HepG2 (cell line): Measurements from ENCODE around the gene CCL7. TPM values are rescaled to one million over a fixed set of nuclear protein-coding genes. Genes with fewer than 3 reads are reported as not detected.

ENCODE experiments used
- ATAC-seq: fragments of 200-7000 bp; cut with Tn5 transposase; 3 replicates; pipeline ENCODE4 v1.9.1; 2020; ENCODE audit warnings: mild to moderate bottlenecking, moderate library complexity
- BruUV-seq: library from RNA; stranded (reverse); fragments of 400-500 nt; replicated peaks from 2 replicates; lab custom pipeline; 2021; lab: Mats Ljungman, UMichigan
- CTCF ChIA-PET: fragments of 300-600 bp; formaldehyde crosslinking; extraction: SDS; loops from one replicate; lab custom pipeline; 2021; ENCODE audit warnings: low total read pairs, inconsistent platforms, low intra/inter-chr PET ratio; lab: Yijun Ruan, JAX
- POLR2A ChIA-PET: fragments of 350-600 bp; sonication (Branson Sonifier 250); formaldehyde crosslinking; loops from one replicate; lab custom pipeline; 2020; ENCODE audit warnings: antibody characterized with exemption, inconsistent platforms; lab: Yijun Ruan, JAX
- DNase-seq: peaks from one replicate; pipeline ENCODE4 v3.0.0-alpha.2; 2015; ENCODE audit warnings: low spot score
- FAIRE-seq: peaks from 3 replicates; lab custom pipeline; 2011; peaks lifted over from hg19 to GRCh38; lab: Jason Lieb, UNC
- H2AFZ ChIP-seq: one replicate; pipeline ENCODE4 v1.6.1; 2011; ENCODE audit warnings: low read length, inconsistent platforms
- H3K27ac ChIP-seq: fragments of 300-600 bp; 3 replicates; pipeline ENCODE4 v1.8.0; 2011; ENCODE audit warnings: mixed run types, mild to moderate bottlenecking, mixed read lengths, low read length, inconsistent platforms; ENCODE audit not compliant: insufficient read depth; ENCODE audit errors: extremely low read length
- H3K27me3 ChIP-seq, 2 experiments: fragments of 200-600 bp in 1 of 2; 2 replicates in 1 of 2; 3 replicates in 1 of 2; pipeline versions ENCODE4 v1.6.0 to v1.8.0; 2011; ENCODE audit warnings: low read length in 2 of 2, mild to moderate bottlenecking in 2 of 2, moderate library complexity in 2 of 2, inconsistent platforms in 1 of 2; ENCODE audit not compliant: insufficient read depth in 2 of 2, control insufficient read depth in 1 of 2
- H3K36me3 ChIP-seq, 2 experiments: fragments of 200-600 bp in 1 of 2; replicated peaks in 1 of 2; 2 replicates in 1 of 2; 3 replicates in 1 of 2; pipeline versions ENCODE4 v1.5.1 to v1.8.0; 2011; ENCODE audit warnings: low read length in 2 of 2, inconsistent platforms in 1 of 2; ENCODE audit not compliant: insufficient read depth in 2 of 2, control insufficient read depth in 1 of 2
- H3K4me1 ChIP-seq: 2 replicates; pipeline ENCODE4 v1.5.1; 2012; ENCODE audit warnings: low read length, inconsistent platforms; ENCODE audit not compliant: insufficient read depth
- H3K4me2 ChIP-seq: 2 replicates; pipeline ENCODE4 v1.6.0; 2011; ENCODE audit warnings: low read depth, low read length, inconsistent platforms
- H3K4me3 ChIP-seq, 3 experiments: fragments of 200-600 bp in 1 of 3; sonication (generic), shearing (Covaris generic) in 1 of 3; replicated peaks in 1 of 3; 2 replicates each; pipeline ENCODE4 v1.5.1; 2011 to 2016; ENCODE audit warnings: low read length in 3 of 3, inconsistent platforms in 2 of 3, low read depth in 2 of 3, mild to moderate bottlenecking in 2 of 3, control low read depth in 1 of 3, mixed read lengths in 1 of 3; ENCODE audit not compliant: insufficient read depth in 1 of 3
- H3K79me2 ChIP-seq: one replicate; pipeline ENCODE4 v1.6.1; 2011; ENCODE audit warnings: low read length, inconsistent platforms; ENCODE audit not compliant: insufficient read depth
- H3K9ac ChIP-seq: 2 replicates; pipeline ENCODE4 v1.6.0; 2011; ENCODE audit warnings: mild to moderate bottlenecking, low read depth, low read length, inconsistent platforms; ENCODE audit not compliant: insufficient read depth
- H3K9me3 ChIP-seq: 2 replicates; pipeline ENCODE4 v1.5.1; 2012; ENCODE audit warnings: mild to moderate bottlenecking, low read length
- H4K20me1 ChIP-seq: 2 replicates; pipeline ENCODE4 v1.6.0; 2011; ENCODE audit warnings: inconsistent platforms, mild to moderate bottlenecking, low read length, moderate library complexity; ENCODE audit not compliant: insufficient read depth
- CCDC6 ChIP-seq: sonication (generic); formaldehyde crosslinking; IDR thresholded peaks from 2 replicates; pipeline ENCODE4 v1.8.1; 2022; ENCODE audit warnings: mild to moderate bottlenecking, missing genetic modification reagents, moderate library complexity
- ETS1 ChIP-seq: sonication (generic); formaldehyde crosslinking; IDR thresholded peaks from 2 replicates; pipeline ENCODE4 v1.4.0; 2020; ENCODE audit warnings: missing genetic modification reagents
- NKX3-1 ChIP-seq: sonication (generic); formaldehyde crosslinking; IDR thresholded peaks from 2 replicates; pipeline ENCODE4 v1.5.0; 2020; ENCODE audit warnings: missing genetic modification reagents
- SRSF9 ChIP-seq: fragments of 200-400 bp; formaldehyde crosslinking; IDR thresholded peaks from 2 replicates; pipeline ENCODE4 v1.6.1; 2018; ENCODE audit warnings: borderline replicate concordance, mild to moderate bottlenecking, low read depth, low read length; ENCODE audit not compliant: insufficient read depth, poor library complexity, severe bottlenecking
- TBL1XR1 ChIP-seq: fragments of 150-350 bp; IDR thresholded peaks from 2 replicates; pipeline ENCODE4 v1.6.1; 2014; ENCODE audit warnings: borderline replicate concordance, low read length; ENCODE audit not compliant: partially characterized antibody
- TBX2 ChIP-seq: sonication (generic); formaldehyde crosslinking; IDR thresholded peaks from 2 replicates; pipeline ENCODE4 v1.5.0; 2020; ENCODE audit warnings: missing genetic modification reagents, mild to moderate bottlenecking, borderline replicate concordance
- THYN1 ChIP-seq: sonication (generic); formaldehyde crosslinking; IDR thresholded peaks from 2 replicates; pipeline ENCODE4 v1.8.1; 2023; ENCODE audit warnings: low read depth, mild to moderate bottlenecking, moderate library complexity, missing genetic modification reagents, borderline replicate concordance
- TOE1 ChIP-seq: sonication (generic); formaldehyde crosslinking; IDR thresholded peaks from 2 replicates; pipeline ENCODE4 v1.4.0; 2020; ENCODE audit warnings: mild to moderate bottlenecking, missing genetic modification reagents
- ZBTB1 ChIP-seq: sonication (generic); formaldehyde crosslinking; IDR thresholded peaks from 2 replicates; pipeline ENCODE4 v1.4.0; 2020; ENCODE audit warnings: missing genetic modification reagents, borderline replicate concordance
- ZFYVE20 ChIP-seq: sonication (generic); formaldehyde crosslinking; IDR thresholded peaks from 2 replicates; pipeline ENCODE4 v1.8.0; 2023; ENCODE audit warnings: low read depth, mild to moderate bottlenecking, moderate library complexity, missing genetic modification reagents, borderline replicate concordance
- ZNF451 ChIP-seq: sonication (generic); formaldehyde crosslinking; IDR thresholded peaks from 2 replicates; pipeline ENCODE4 v1.5.0; 2020; ENCODE audit warnings: mild to moderate bottlenecking, missing genetic modification reagents
- ZSCAN12 ChIP-seq: sonication (generic); formaldehyde crosslinking; IDR thresholded peaks from 2 replicates; pipeline ENCODE4 v1.9.0; 2021; ENCODE audit warnings: mild to moderate bottlenecking, missing genetic modification reagents
- ZSCAN25 ChIP-seq: sonication (generic); formaldehyde crosslinking; IDR thresholded peaks from 2 replicates; pipeline ENCODE4 v1.8.0; 2022; ENCODE audit warnings: mild to moderate bottlenecking, missing genetic modification reagents
- WGBS: methylation state at CpG from one replicate; pipeline ENCODE4 v1.1.6; 2017; ENCODE audit warnings: low lambda C conversion rate; 5-methylcytosine and 5-hydroxymethylcytosine counted together
- in situ Hi-C: cut with HindIII; loops from 2 replicates; pipeline ENCODE4 v1.10.0; 2017; ENCODE audit warnings: low pct_unique_long_range_greater_than_20kb; ENCODE audit not compliant: extremely low pct_ligation_motif_present
- intact Hi-C: fragments of 100-400 bp; cut with micrococcal nuclease; formaldehyde crosslinking; loops from one replicate; pipeline ENCODE4 v1.10.0; 2022; ENCODE audit not compliant: unreplicated experiment
- polyA plus RNA-seq, 8 experiments: library from polyadenylated mRNA; depleted of rRNA in 3 of 8; stranded (reverse) in 7 of 8; unstranded in 1 of 8; fragments of >200 nt; fragmentation: Illumina TruSeq in 4 of 8; extraction: Trizol in 4 of 8; gene quantifications; 2 replicates each; pipeline versions ENCODE4 v1.2.1 to v1.2.3, GENCODE V29; 2011 to 2016; ENCODE audit warnings: low read depth in 4 of 8, missing spikeins in 1 of 8, mixed read lengths in 1 of 8; ENCODE audit not compliant: insufficient read depth in 1 of 8
- total RNA-seq, 5 experiments: library from RNA; depleted of rRNA; stranded (reverse); fragments of >200 nt; fragmentation: Illumina TruSeq; extraction: Trizol; gene quantifications; 2 replicates each; pipeline ENCODE4 v1.2.3, GENCODE V29; 2016; ENCODE audit warnings: low read depth in 1 of 5
- TF ChIP-seq, protein P1 (sequence below): IDR thresholded peaks from 2 replicates; pipeline ENCODE4 v1.6.1; 2016; ENCODE audit warnings: missing compliant biosample characterization, missing genetic modification reagents, borderline replicate concordance
- TF ChIP-seq, protein P2 (sequence below): sonication (generic); formaldehyde crosslinking; IDR thresholded peaks from 2 replicates; pipeline ENCODE4 v1.4.0; 2020; ENCODE audit warnings: missing genetic modification reagents, borderline replicate concordance

Gene CCL7
- total and polyA plus RNA-seq, 2 of the 13 experiments (the other 11 are each of a cell fraction or from before 2014, with no cell fraction given) = not detected

GRCh38 chr17:34253139-34253525, 16.9 kb upstream of the CCL7 start:
- TF ChIP-seq TOE1 (CRISPR knock-in tag) (no peak), SRSF9 (no peak), TBX2 (CRISPR knock-in tag) (no peak), ZSCAN25 (CRISPR knock-in tag) (no peak), TBL1XR1 (no peak), CCDC6 (CRISPR knock-in tag) (no peak), ZNF451 (CRISPR knock-in tag) (no peak), ZFYVE20 (no peak), NKX3-1 (CRISPR knock-in tag) (no peak), ZSCAN12 (no peak), ETS1 (no peak), ZBTB1 (CRISPR knock-in tag) (no peak), THYN1 (CRISPR knock-in tag) (no peak)
- TF ChIP-seq, protein P1, sequence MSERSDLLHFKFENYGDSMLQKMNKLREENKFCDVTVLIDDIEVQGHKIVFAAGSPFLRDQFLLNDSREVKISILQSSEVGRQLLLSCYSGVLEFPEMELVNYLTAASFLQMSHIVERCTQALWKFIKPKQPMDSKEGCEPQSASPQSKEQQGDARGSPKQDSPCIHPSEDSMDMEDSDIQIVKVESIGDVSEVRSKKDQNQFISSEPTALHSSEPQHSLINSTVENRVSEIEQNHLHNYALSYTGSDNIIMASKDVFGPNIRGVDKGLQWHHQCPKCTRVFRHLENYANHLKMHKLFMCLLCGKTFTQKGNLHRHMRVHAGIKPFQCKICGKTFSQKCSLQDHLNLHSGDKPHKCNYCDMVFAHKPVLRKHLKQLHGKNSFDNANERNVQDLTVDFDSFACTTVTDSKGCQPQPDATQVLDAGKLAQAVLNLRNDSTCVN = no peak
- TF ChIP-seq, protein P2, sequence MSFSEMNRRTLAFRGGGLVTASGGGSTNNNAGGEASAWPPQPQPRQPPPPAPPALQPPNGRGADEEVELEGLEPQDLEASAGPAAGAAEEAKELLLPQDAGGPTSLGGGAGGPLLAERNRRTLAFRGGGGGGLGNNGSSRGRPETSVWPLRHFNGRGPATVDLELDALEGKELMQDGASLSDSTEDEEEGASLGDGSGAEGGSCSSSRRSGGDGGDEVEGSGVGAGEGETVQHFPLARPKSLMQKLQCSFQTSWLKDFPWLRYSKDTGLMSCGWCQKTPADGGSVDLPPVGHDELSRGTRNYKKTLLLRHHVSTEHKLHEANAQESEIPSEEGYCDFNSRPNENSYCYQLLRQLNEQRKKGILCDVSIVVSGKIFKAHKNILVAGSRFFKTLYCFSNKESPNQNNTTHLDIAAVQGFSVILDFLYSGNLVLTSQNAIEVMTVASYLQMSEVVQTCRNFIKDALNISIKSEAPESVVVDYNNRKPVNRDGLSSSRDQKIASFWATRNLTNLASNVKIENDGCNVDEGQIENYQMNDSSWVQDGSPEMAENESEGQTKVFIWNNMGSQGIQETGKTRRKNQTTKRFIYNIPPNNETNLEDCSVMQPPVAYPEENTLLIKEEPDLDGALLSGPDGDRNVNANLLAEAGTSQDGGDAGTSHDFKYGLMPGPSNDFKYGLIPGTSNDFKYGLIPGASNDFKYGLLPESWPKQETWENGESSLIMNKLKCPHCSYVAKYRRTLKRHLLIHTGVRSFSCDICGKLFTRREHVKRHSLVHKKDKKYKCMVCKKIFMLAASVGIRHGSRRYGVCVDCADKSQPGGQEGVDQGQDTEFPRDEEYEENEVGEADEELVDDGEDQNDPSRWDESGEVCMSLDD = no peak
- TF ChIP-seq, all 625 proteins: peak for 0
- Histone ChIP-seq H4K20me1 (no peaks in the 10 kb centered on the region), H3K36me3 (no peaks in the 10 kb centered on the region), H3K27me3 (no peaks in the 10 kb centered on the region), H2AFZ (no peak overlapping the region), H3K79me2 (no peaks in the 10 kb centered on the region), H3K27ac (no peak overlapping the region), H3K4me2 (no peak overlapping the region), H3K4me3 (no peak overlapping the region), H3K9ac (no peak overlapping the region), H3K4me1 (no peaks in the 10 kb centered on the region), H3K9me3 (no peaks in the 10 kb centered on the region)
- in situ Hi-C loops = no loop called here
- intact Hi-C loops = no loop called here
- no peak for DNase-seq
- no peak for FAIRE-seq
- POLR2A ChIA-PET = no interaction called here
- no TSS peak for BruUV-seq
- ATAC-seq = no peak
- 32% methylated on average over 3 of the region's 3 CpGs for WGBS
- CTCF ChIA-PET = no interaction called here
